AG04450 (cell line): ENCODE data around the gene ADAMTS18. TPM values are rescaled to one million over a fixed set of nuclear protein-coding genes. Genes with fewer than 3 reads are reported as not detected.

Source experiments
- CTCF ChIA-PET: fragments of 300-600, 350-600 bp; formaldehyde crosslinking; extraction: SDS; loops from one replicate; lab custom pipeline; 2022; ENCODE audit warnings: antibody characterized with exemption, inconsistent platforms; lab: Charles Lee
- POLR2A ChIA-PET: fragments of 350-600 bp; formaldehyde crosslinking; extraction: SDS; loops from one replicate; lab custom pipeline; 2021; ENCODE audit warnings: antibody characterized with exemption, inconsistent platforms; lab: Yijun Ruan, JAX
- DNase-seq: peaks from one replicate; pipeline ENCODE4 v3.0.0-alpha.2; 2011; ENCODE audit warnings: low read depth, low spot score
- H3K27ac ChIP-seq: one replicate; pipeline ENCODE4 v1.5.1; 2012; ENCODE audit warnings: low read depth, low read length, control low read depth
- H3K27me3 ChIP-seq: one replicate; pipeline ENCODE4 v1.6.0; 2012; ENCODE audit warnings: low read length; ENCODE audit not compliant: control insufficient read depth, insufficient read depth
- H3K4me3 ChIP-seq: 2 replicates; pipeline ENCODE4 v1.5.1; 2011; ENCODE audit warnings: mild to moderate bottlenecking, low read depth, low read length, control low read depth
- H3K9me3 ChIP-seq: 2 replicates; pipeline ENCODE4 v1.5.1; 2012; ENCODE audit warnings: low read length; ENCODE audit not compliant: control insufficient read depth, insufficient read depth
- CTCF ChIP-seq: IDR thresholded peaks from 2 replicates; pipeline ENCODE4 v1.5.1; 2011; ENCODE audit warnings: low read depth, low read length, control low read depth, inconsistent platforms
- polyA minus RNA-seq: library from RNA; depleted of rRNA, polyadenylated mRNA; stranded (reverse); fragments of >200 nt; gene quantifications from 2 replicates; pipeline ENCODE4 v1.2.3, GENCODE V29; 2011; rRNA and poly(A)+ RNA removed
- polyA plus RNA-seq: library from polyadenylated mRNA; depleted of rRNA; stranded (reverse); fragments of >200 nt; gene quantifications from 2 replicates; pipeline ENCODE4 v1.2.3, GENCODE V29; 2011; rRNA removed

The ADAMTS18 gene, protein sequence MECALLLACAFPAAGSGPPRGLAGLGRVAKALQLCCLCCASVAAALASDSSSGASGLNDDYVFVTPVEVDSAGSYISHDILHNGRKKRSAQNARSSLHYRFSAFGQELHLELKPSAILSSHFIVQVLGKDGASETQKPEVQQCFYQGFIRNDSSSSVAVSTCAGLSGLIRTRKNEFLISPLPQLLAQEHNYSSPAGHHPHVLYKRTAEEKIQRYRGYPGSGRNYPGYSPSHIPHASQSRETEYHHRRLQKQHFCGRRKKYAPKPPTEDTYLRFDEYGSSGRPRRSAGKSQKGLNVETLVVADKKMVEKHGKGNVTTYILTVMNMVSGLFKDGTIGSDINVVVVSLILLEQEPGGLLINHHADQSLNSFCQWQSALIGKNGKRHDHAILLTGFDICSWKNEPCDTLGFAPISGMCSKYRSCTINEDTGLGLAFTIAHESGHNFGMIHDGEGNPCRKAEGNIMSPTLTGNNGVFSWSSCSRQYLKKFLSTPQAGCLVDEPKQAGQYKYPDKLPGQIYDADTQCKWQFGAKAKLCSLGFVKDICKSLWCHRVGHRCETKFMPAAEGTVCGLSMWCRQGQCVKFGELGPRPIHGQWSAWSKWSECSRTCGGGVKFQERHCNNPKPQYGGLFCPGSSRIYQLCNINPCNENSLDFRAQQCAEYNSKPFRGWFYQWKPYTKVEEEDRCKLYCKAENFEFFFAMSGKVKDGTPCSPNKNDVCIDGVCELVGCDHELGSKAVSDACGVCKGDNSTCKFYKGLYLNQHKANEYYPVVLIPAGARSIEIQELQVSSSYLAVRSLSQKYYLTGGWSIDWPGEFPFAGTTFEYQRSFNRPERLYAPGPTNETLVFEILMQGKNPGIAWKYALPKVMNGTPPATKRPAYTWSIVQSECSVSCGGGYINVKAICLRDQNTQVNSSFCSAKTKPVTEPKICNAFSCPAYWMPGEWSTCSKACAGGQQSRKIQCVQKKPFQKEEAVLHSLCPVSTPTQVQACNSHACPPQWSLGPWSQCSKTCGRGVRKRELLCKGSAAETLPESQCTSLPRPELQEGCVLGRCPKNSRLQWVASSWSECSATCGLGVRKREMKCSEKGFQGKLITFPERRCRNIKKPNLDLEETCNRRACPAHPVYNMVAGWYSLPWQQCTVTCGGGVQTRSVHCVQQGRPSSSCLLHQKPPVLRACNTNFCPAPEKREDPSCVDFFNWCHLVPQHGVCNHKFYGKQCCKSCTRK (N-terminal part only)
- polyA plus RNA-seq (not detected in 2 replicates), polyA minus RNA-seq (not detected in 2 replicates)

- POLR2A ChIA-PET = no interaction called here
- H3K9me3 ChIP-seq = no peaks in the 10 kb centered on the region
- TF ChIP-seq CTCF = no peak
- peaks cover 20% of the 10 kb centered on the region for H3K27me3 ChIP-seq
- no peak within 1 kb of the TSS for H3K27ac ChIP-seq
- CTCF ChIA-PET = no interaction called here
- no peak for DNase-seq
- H3K4me3 ChIP-seq = no peak within 1 kb of the TSS
Observed at GRCh38 chr16:77434530-77435271, at the start of gene ADAMTS18. Gene ADAMTS18, minus strand, starts transcription at chr16:77435034. Its CDS starts 339 bp downstream, at chr16:77434695.

- H3K27me3 ChIP-seq = no peaks in the 10 kb centered on the region
- CTCF ChIA-PET = no interaction called here
- H3K9me3 ChIP-seq = no peaks in the 10 kb centered on the region
- H3K4me3 ChIP-seq = no peak overlapping the region
- no peak for TF ChIP-seq CTCF
- POLR2A ChIA-PET = no interaction called here
- no peak overlapping the region for H3K27ac ChIP-seq
- no peak for DNase-seq
Observed at GRCh38 chr16:77480681-77481315, 46.0 kb upstream of the ADAMTS18 start.

GRCh38 chr16:77472262-77472661 lies 37.4 kb upstream of the ADAMTS18 start:
- H3K9me3 ChIP-seq = no peaks in the 10 kb centered on the region
- no peak for TF ChIP-seq CTCF
- ChIA-PET POLR2A (no interaction called here), CTCF (no interaction called here)
- no peak overlapping the region for H3K27ac ChIP-seq
- no peak overlapping the region for H3K4me3 ChIP-seq
- no peaks in the 10 kb centered on the region for H3K27me3 ChIP-seq
- no peak for DNase-seq

DNA sequence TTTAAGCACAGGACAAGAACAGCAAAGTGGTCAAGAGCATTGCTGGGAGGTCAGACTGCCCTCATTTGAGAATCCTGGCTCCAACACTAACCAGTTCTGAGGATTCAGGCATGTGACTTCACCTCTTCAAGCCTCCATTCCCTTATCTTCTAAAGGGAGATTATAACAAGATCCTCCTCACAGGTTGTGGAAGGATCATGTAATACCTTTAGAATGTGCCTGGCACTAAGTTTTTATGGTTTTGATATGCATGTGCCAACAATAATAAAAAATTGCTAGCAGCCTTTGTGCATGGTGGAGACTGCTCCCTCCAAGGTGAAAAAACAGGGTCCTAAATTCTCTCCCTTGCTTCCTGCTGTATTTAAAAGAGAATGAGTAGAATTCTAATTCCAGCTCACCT lies 36.0 kb upstream of the ADAMTS18 start:
- CTCF ChIA-PET = no interaction called here
- no peak for DNase-seq
- H3K9me3 ChIP-seq = no peaks in the 10 kb centered on the region
- POLR2A ChIA-PET = no interaction called here
- H3K27me3 ChIP-seq = no peaks in the 10 kb centered on the region
- H3K27ac ChIP-seq = no peak overlapping the region
- TF ChIP-seq CTCF = no peak
- no peak overlapping the region for H3K4me3 ChIP-seq
